Activated gamma-delta T cell treated with anti-CD3 and anti-CD28 coated beads, Interleukin-2, amount 50 U/mL, for 16 hours (primary cell): ENCODE data around the gene TBC1D9B.

Source experiments
- DNase-seq: peaks from one replicate; pipeline ENCODE4 v3.0.0-alpha.2; 2020; ENCODE audit warnings: low read depth

Gene TBC1D9B

GRCh38 chr5:179869641-179870402 is 37.9 kb downstream of the TBC1D9B start:
- no peak for DNase-seq

GRCh38 chr5:179869101-179869500 is 38.6 kb downstream of the TBC1D9B start:
- no peak for DNase-seq

DNA sequence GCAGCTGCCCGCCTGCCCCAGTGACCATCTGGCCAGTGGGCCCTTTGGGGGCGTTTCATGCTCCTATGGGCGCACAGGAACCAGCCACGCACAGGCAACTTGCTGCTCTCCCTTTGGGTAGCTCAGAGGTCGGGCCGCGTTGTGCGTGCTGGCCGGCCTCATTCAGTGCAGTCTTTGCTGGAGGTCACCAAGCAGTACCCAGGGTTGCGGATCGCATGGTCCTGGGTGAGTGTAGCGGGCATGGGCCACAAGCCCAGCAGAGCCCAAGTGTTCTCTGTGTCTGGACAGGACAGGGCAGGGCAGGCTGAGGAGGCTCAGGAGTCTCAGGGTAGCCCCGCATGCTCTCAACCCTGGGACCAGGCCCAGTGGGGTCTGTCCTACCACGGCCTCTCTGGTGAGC is 39.2 kb downstream of the TBC1D9B start:
- no peak for DNase-seq

- DNase-seq: no peak
Observed at GRCh38 chr5:179867476-179867875, 40.2 kb downstream of the TBC1D9B start.

- no peak for DNase-seq
Observed at GRCh38 chr5:179867079-179867465, 40.6 kb downstream of the TBC1D9B start.

GRCh38 chr5:179866241-179867078 is 41.2 kb downstream of the TBC1D9B start:
- no peak for DNase-seq

- no peak for DNase-seq
Observed at GRCh38 chr5:179865491-179866240, 42.0 kb downstream of the TBC1D9B start.

GRCh38 chr5:179864686-179865085 is 43.0 kb downstream of the TBC1D9B start:
- no peak for DNase-seq

- DNase-seq: no peak
Observed at GRCh38 chr5:179863449-179864085, 44.1 kb downstream of the TBC1D9B start.

- no peak for DNase-seq
Observed at GRCh38 chr5:179862891-179863290, 44.8 kb downstream of the TBC1D9B start.

DNA sequence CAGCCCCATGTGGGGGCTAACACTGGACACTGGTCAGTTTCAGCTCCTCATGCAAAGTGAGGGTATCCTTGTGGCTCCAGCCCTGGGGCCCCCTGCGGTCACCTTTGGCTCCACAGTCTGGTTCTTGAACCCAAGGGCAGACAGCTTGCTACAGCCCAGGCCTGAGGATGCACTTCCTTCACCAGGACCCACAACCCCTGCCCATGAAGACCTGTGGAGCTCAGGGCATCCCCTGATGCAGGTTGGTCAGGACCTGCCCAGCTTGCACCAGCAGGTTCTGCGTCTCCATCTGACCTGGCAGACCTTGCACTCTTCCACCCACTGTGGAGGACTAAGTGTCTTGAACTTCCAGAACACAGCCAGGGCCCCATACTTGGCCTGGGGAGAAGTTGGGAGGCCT is 45.4 kb downstream of the TBC1D9B start:
- no peak for DNase-seq

- no peak for DNase-seq
Observed at GRCh38 chr5:179860301-179860700, 47.4 kb downstream of the TBC1D9B start.

GRCh38 chr5:179858586-179859427 is 48.9 kb downstream of the TBC1D9B start, which contains the start of gene MRNIP:
Gene MRNIP (minus strand): TSS chr5:179858817. CDS start chr5:179858796, 21 bp downstream.
- peak; percentile 85 for DNase-seq

DNA sequence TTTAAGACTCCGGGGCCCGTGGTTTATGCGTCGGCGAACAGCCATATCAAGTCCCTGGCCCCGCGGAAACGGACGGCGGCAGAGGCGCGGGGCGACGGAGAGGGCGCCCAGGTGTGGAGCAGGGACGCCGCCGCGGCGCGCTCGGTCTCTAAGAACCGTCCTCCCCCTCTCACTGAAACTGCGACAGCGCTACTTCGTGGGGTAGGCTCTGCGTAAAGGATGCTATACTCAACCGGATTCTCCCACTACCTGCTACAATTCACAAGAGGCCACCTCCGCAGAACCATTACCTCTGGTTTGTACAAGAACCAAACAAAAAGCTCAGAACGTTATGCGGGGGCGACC is 49.5 kb downstream of the TBC1D9B start:
- DNase-seq: peak; percentile 26

- DNase-seq: no peak
Observed at GRCh38 chr5:179854356-179854755, 53.3 kb downstream of the TBC1D9B start.

DNA sequence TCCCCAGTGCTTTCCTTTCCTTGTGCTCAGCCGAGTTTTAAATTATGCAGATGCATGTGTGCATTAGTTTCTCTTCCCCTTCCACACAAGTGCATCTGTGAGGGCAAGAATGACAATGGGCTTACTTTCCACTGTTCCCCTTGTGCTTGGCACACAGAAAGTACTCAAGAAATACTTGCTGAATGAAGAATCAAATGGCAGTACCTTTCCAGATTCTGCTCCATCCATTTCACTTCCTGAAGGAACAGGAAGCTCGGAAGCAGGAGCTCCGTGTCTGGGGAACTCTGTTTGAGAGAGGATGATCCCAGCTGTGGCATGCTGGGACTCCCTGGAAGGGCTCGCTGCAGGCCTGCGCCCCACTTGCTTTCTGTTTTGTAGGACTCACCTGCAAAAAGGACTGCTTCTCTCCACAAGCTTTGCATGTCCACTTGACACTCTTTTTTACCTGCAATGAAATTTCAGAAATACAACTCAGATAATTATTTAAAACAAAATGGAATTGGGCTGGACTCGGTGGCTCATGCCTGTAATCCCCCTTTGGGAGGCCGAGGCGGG is 54.6 kb downstream of the TBC1D9B start:
- no peak for DNase-seq

DNA sequence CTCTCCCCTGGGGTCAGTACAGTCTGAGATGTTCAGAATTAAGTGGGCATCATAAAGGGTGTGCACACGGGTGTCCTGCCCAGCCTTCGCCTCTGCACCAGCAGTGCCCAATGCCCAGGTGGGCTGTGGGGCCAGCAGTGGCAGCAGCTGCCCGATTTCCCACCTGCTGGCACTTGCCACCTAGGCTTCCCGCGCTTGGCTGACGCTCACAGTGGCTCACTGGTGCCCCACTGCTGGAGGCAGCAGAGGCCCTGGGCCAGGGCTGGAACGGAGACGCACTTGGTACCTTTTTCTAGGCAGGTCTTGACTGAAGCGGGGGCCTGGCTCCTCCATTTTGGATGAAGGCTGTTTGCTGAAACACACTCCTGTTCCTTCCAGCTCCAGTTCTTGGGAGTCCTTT is 66.1 kb downstream of the TBC1D9B start:
- DNase-seq: no peak

GRCh38 chr5:179840766-179841165 is 66.9 kb downstream of the TBC1D9B start:
- no peak for DNase-seq

GRCh38 chr5:179840321-179840720 is 67.4 kb downstream of the TBC1D9B start:
- no peak for DNase-seq

DNA sequence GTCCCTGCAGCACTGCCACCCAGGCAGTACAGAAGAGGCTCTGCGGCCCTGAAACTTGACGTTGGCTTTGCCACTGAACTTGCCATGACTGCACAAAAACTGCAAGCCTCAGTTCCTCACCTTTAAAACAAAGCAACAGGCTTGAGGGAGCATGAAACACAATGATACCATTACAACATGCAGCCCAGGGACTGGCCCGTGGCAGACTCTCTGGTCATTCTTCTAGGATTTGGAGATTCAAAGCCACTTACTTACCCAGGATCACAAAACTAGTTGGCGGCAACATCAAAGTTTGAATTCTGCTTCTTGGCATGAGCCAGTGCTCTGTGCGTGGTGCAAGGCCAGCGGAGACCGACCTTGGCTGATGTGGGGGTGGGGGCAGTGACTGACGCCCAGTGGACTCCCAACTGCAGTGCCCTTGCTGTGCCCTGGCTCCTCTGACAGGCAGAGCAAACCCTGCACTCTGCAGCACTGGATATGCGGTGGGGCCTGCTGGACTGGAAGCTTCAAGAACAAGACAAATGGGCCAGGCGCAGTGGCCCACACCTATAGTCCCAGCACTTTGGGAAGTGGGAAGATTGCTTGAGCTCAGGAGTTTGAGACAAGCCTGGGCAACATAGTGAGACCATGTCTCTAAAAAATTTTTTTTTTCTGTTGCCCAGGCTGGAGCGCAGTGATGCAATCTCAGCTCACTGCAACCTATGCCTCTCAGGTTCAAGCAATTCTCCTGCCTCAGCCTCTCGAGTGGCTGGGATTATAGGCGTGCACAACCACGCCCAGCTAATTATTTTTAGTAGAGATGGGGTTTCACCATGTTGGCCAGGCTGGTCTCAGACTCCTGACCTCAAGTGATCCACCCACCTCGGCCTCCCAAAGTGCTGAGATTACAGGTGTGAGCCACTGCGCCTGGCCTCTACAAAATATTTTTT is 68.1 kb downstream of the TBC1D9B start:
- DNase-seq: no peak
